Central memory CD8-positive, alpha-beta T cell (primary cell): ENCODE results near the gene IFT88.

Experiments
- ATAC-seq: fragments of 150-1000 bp; cut with Tn5 transposase; replicated peaks from 2 replicates; pipeline ENCODE4 v1.10.0; 2022; ENCODE audit warnings: mild to moderate bottlenecking, moderate FRiP score, moderate number of reproducible peaks; ENCODE audit not compliant: poor library complexity, severe bottlenecking; ENCODE audit errors: extremely low read depth
- DNase-seq, 2 donors: peaks; one replicate each; pipeline ENCODE4 v3.0.0; 2021; ENCODE audit warnings: low spot score in 2 of 2
- H3K27ac Mint-ChIP-seq: one replicate; pipeline ENCODE4 v1.8.0; 2022; ENCODE audit warnings: low read depth, mild to moderate bottlenecking, moderate library complexity, mixed read lengths
- H3K27me3 Mint-ChIP-seq: one replicate; pipeline ENCODE4 v1.8.0; 2022; ENCODE audit warnings: mixed read lengths
- H3K36me3 Mint-ChIP-seq: one replicate; pipeline ENCODE4 v1.8.0; 2022; ENCODE audit warnings: mild to moderate bottlenecking, moderate library complexity, mixed read lengths; ENCODE audit not compliant: insufficient read depth
- H3K4me1 Mint-ChIP-seq: one replicate; pipeline ENCODE4 v1.8.0; 2022; ENCODE audit warnings: mixed read lengths
- H3K4me3 Mint-ChIP-seq: one replicate; pipeline ENCODE4 v1.8.0; 2022; ENCODE audit warnings: mild to moderate bottlenecking, moderate library complexity, mixed read lengths
- H3K9me3 Mint-ChIP-seq: one replicate; pipeline ENCODE4 v1.8.0; 2022; ENCODE audit warnings: mixed read lengths

Gene IFT88

DNA sequence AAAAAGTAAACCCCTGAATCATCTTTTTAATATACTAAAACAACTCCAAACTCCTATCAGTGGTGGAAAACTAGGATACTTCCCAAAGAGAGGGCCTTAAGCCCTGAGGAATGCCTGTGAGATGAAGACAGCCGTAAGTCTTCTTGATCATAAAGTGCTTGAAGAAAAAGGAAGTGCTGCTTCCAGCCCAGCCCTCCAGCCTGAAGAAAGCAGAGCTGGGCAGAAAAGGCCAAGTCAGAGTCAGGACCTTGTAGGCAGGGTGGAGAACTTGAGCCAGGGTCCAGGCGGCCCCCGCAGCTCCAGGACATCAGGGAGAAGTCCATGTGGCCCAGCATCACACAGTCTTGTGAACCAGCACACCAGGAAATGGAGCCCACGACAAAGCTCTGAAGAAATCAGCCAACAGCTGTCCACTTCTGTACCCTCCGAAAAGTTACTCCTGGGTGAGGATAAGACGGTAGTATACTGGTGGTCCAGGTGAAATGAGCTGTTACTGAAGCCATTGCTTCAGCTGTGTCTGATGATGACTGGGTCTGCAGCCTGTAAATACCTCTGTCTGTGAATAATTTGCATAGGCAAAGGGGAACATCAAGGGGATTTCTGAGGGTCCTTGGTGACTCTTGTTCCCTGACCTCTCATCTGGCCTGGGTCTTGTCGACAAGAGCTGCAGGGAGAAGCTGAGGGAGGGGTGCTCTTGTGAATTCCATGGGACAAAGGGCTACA is 22.6 kb upstream of the IFT88 start:
- no peak overlapping the region for H3K27ac Mint-ChIP-seq
- no peak for ATAC-seq
- H3K36me3 Mint-ChIP-seq = no peaks in the 10 kb centered on the region
- H3K4me1 Mint-ChIP-seq = peaks cover 6% of the 10 kb centered on the region
- no peaks in the 10 kb centered on the region for H3K9me3 Mint-ChIP-seq
- H3K27me3 Mint-ChIP-seq = no peaks in the 10 kb centered on the region
- DNase-seq = no peak
- no peak overlapping the region for H3K4me3 Mint-ChIP-seq

DNA sequence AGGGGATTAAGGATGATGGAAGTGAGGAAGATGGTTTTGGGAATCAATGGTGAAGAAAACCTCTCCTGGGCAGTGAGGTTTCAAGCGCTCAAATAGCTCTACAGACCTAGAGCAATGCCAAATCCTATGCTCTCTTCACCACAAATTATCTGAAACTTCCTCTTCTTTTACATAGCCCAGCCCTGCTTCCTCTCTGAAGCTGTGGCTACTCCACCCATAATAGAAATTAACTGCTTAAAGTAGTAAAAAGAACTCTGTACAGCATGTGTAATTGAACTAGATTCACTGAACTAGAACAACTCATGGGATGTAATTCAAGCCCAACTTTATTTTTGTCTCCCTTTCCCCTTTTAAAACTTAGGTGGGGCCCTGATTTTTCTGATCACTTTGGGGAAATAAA is 20.4 kb upstream of the IFT88 start:
- DNase-seq (no peak), ATAC-seq (no peak)
- Mint-ChIP-seq H3K27ac (no peak overlapping the region), H3K4me1 (peaks cover 6% of the 10 kb centered on the region), H3K9me3 (no peaks in the 10 kb centered on the region), H3K36me3 (no peaks in the 10 kb centered on the region), H3K4me3 (no peak overlapping the region), H3K27me3 (no peaks in the 10 kb centered on the region)

DNA sequence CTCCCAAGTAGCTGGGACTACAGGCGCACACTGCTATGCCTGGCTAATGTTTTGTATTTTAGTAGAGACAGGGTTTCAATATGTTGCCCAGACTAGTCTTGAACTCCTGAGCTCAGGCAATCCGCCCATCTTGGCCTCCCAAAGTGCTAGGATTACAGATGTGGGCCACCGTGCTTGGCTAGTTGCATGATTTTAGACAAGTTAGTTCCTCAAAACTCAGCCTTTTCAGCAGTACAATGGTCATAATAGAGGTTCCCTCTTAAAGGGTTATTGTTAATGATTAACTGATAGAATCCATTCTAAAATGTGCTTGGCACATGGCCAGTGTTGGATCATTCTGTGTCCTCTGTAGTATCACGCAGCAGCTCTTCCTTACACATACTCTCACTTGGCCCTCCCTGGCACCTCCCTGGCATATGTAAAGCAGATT is 19.5 kb upstream of the IFT88 start:
- H3K36me3 Mint-ChIP-seq = no peaks in the 10 kb centered on the region
- no peak overlapping the region for H3K27ac Mint-ChIP-seq
- no peak for DNase-seq
- no peak for ATAC-seq
- no peaks in the 10 kb centered on the region for H3K9me3 Mint-ChIP-seq
- H3K4me3 Mint-ChIP-seq = no peak overlapping the region
- H3K4me1 Mint-ChIP-seq = peaks cover 6% of the 10 kb centered on the region
- H3K27me3 Mint-ChIP-seq = no peaks in the 10 kb centered on the region

DNA sequence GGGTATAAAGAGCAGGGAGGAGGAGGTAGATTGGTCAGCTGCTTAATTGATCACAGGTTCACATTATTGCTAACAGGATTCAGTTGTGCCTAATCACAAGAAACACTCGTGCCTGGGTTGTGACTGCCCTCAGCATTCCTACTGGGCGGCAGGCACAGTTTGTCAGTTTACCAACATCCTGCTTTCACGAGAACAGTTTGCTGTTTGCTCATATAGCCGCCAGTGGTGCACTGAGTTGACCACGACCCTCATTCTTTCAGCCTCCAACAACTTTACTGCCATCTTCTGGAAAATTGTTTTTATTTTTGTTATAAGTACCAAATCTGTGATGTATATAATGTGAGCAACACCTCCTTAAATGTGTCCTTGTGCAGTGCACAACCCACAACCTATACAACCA is 16.2 kb upstream of the IFT88 start:
- H3K4me3 Mint-ChIP-seq = no peak overlapping the region
- DNase-seq (no peak), ATAC-seq (no peak)
- H3K36me3 Mint-ChIP-seq = no peaks in the 10 kb centered on the region
- no peaks in the 10 kb centered on the region for H3K27me3 Mint-ChIP-seq
- no peaks in the 10 kb centered on the region for H3K9me3 Mint-ChIP-seq
- no peak overlapping the region for H3K27ac Mint-ChIP-seq
- H3K4me1 Mint-ChIP-seq = peaks cover 6% of the 10 kb centered on the region

DNA sequence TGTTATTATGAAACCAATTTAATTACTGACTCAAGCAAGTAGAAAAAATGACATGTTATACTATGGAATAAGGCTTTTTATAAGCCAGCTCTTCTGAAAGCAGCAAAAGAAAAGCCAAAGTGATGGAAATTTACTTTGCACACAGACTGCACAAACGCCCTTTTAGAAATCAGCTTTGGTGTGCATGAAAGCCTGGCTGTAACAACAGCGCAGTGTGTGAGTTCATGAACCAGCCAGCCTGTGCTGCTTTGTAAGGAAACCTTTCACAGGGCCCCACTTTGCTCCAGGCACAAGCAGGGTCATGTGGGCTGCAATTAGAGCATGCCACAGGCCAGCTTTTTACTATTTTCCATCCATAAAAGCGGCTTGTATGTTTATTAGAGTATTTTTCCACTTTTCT is 13.6 kb upstream of the IFT88 start:
- Mint-ChIP-seq H3K36me3 (no peaks in the 10 kb centered on the region), H3K27ac (no peak overlapping the region), H3K4me3 (no peak overlapping the region), H3K4me1 (no peaks in the 10 kb centered on the region), H3K9me3 (no peaks in the 10 kb centered on the region), H3K27me3 (no peaks in the 10 kb centered on the region)
- DNase-seq (no peak), ATAC-seq (no peak)

DNA sequence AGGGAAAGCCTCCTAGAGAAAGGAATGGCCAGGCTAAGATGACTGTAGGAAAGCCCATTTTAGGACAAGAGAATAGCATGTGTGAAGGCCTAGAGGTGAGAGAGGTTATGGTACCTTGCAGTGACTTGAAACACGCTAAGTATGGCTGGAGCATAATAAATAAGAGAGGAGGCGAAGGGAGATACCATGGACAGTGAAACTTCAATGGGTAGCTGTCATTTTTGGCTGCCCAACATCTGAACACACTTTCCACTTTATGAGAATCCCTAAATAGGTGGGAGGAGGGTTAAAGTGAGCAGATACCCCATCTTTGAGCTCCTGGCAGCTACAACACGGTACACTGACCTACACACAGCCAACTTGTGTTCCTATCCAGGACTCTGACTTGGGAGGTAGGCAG is 8.0 kb upstream of the IFT88 start:
- no peak overlapping the region for H3K4me3 Mint-ChIP-seq
- H3K4me1 Mint-ChIP-seq = no peaks in the 10 kb centered on the region
- no peaks in the 10 kb centered on the region for H3K9me3 Mint-ChIP-seq
- DNase-seq = no peak
- no peaks in the 10 kb centered on the region for H3K36me3 Mint-ChIP-seq
- H3K27me3 Mint-ChIP-seq = no peaks in the 10 kb centered on the region
- no peak for ATAC-seq
- no peak overlapping the region for H3K27ac Mint-ChIP-seq

DNA sequence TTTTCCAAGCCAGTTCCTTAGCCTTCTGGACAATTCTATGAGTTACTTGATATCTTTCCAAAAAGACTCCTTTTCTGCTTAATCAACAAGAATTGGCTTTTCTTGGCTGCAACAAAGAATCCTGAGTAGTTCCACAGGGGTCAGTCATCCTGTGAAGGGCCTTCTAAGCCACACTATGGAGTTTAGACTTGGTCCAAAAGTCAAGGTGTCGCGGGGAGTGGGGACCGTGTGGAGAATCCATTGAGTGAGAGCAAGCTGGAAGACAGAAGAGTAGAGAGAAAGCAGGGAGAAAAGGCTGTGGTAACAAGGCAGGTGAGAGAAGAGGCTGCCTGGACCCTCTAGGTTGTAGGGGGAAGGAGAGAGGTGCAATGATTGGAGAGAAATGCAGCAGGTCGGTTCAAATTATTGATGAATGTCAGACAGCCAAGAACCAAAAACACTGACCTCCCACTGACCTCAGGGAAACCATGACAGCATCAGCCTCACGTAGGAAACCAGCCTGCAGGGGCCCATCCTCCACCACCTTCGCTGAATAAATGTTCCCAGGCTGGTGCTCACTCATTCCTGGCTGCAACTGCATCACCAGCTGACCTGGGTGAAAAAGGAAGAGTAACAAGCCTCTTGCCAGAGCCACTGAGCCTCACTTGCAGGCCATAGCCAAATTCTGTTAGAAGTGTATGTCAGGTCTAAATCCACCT is 7.1 kb upstream of the IFT88 start:
- DNase-seq (no peak), ATAC-seq (no peak)
- H3K4me3 Mint-ChIP-seq = no peak overlapping the region
- H3K27ac Mint-ChIP-seq = no peak overlapping the region
- H3K4me1 Mint-ChIP-seq = no peaks in the 10 kb centered on the region
- H3K27me3 Mint-ChIP-seq = no peaks in the 10 kb centered on the region
- H3K9me3 Mint-ChIP-seq = no peaks in the 10 kb centered on the region
- H3K36me3 Mint-ChIP-seq = no peaks in the 10 kb centered on the region

DNA sequence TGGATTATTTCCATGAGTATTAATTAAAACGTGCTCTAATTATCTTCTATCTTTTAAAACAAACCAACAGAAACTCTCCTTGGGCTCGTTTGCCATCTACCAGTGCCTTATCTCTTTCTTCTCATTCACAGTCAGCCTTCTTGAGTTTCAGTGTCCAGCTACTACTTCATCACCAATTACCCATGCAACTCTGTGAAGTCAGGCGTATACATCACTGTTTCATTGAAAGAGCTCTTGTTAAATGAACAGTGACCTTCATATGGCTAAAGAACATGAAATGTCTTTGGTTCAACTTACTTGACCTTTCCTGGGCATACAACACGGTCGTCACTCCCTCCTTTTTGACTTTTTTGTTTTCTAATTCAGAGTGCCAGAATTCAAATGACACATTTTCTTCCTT is 5.2 kb upstream of the IFT88 start:
- Mint-ChIP-seq H3K9me3 (no peaks in the 10 kb centered on the region), H3K4me3 (no peak overlapping the region), H3K27ac (no peak overlapping the region), H3K36me3 (peaks cover 1% of the 10 kb centered on the region), H3K4me1 (no peaks in the 10 kb centered on the region), H3K27me3 (no peaks in the 10 kb centered on the region)
- ATAC-seq = no peak
- no peak for DNase-seq

DNA sequence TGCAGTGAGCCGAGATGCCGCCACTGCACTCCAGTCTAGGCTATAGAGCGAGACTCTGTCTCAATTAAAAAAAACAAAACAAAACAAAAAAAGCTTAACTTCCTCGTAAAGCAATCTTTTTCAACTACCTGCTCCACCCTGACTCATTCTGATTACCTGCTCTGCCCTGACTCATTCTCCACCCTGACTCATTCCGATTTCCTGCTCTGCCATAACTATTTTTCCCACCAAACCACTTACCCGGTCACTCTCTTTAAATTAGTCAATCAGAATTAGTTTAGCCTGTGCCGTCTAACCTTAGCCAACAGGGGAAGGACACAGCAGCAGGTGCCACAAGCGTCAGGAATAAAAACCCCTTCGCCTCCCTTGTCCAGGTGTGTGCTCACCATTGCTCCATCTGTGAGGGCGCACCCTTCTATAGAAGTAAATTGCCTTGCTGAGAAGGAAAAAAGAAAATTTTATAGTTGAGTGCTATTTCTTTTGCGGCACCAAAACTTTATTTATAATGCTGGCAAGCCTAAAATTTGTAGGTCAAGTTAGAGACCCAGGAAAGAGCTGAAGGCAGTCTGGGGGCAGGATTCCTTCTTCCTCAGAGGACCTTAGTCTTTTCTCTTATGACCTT is 1.7 kb upstream of the IFT88 start:
- ATAC-seq (no peak), DNase-seq (no peak)
- Mint-ChIP-seq H3K36me3 (peaks cover 1% of the 10 kb centered on the region), H3K9me3 (no peaks in the 10 kb centered on the region), H3K27me3 (no peaks in the 10 kb centered on the region), H3K27ac (no peak overlapping the region), H3K4me3 (no peak overlapping the region), H3K4me1 (peaks cover 7% of the 10 kb centered on the region)

DNA sequence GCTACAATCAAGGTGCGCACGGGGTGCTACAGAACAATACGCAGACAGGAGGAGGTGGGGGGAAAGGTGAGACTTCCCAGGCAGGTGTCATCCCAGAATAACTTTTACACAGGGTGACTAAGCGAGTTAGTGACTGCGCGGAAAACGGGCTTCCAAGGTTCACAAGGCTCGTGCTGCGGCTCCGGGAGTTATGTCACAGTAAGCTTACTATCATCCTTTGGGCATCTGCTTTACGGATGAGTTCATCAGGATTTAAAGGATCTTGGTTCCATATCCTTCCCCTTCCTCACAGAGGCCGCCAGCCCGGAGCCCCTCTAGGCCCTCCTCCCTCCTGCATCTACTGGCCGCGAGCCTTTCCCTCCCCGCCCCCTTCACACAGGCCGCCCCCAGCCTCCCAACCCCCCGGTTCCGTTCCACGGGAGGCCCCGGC is 474 bp upstream of the IFT88 start:
- peaks cover 7% of the 10 kb centered on the region for H3K4me1 Mint-ChIP-seq
- H3K4me3 Mint-ChIP-seq = peak overlapping the region; percentile 93
- no peaks in the 10 kb centered on the region for H3K27me3 Mint-ChIP-seq
- H3K27ac Mint-ChIP-seq = peak overlapping the region; percentile 91
- DNase-seq = no peak
- no peaks in the 10 kb centered on the region for H3K9me3 Mint-ChIP-seq
- ATAC-seq = peak; percentile 52
- H3K36me3 Mint-ChIP-seq = peaks cover 1% of the 10 kb centered on the region

DNA sequence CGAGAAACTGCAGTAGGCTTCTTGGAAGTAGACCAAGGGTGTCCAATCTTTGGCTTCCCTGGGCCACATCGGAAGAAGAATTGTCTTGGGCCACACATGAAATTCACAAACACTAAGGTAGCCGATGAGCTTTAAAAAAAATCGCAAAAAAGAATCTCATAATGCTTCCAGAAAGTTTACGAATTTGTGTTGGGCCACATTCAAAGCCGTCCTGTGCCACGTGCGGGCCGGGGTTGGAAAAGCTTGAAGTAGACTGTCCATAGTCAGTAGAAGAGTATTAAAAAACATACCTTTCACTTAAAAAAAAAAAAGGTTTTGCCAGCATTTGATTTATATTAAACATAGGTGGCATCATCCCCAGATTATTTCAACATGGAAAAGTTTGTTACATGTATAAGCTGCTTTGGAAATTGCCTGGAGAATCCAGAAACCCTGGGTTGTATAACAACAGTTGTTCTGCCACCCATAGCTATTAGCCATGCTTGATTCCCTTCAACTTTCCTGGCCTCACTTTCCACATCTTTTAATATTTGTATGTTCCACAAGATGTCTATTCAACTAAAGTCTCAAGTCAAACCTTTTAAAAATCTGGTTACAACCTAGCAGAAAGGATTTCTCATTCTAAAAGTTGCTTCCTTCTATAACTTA is 1.0 kb downstream of the IFT88 start:
- Mint-ChIP-seq H3K27ac (peak overlapping the region; percentile 91), H3K4me3 (peak overlapping the region; percentile 93), H3K4me1 (peaks cover 7% of the 10 kb centered on the region), H3K27me3 (no peaks in the 10 kb centered on the region), H3K36me3 (peaks cover 1% of the 10 kb centered on the region), H3K9me3 (no peaks in the 10 kb centered on the region)
- ATAC-seq = no peak
- DNase-seq = no peak

DNA sequence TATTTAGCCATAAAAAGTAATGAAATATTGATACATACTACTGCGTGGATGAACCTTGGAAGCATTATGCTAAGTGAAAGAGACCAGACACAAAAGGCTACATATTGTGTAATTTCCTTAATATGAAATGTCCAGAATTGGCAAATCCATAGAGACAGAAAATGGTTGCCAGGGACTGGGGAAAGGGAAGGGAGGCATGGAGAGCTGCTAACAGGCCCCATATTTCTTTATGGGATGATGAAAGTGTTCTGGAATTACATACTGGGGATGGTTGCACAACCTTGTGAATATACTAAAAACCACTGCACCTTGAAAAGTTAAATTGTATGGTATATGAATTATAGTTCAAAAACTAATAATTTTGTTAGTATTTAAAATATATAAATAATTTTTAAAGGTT is 3.6 kb downstream of the IFT88 start:
- DNase-seq (no peak), ATAC-seq (no peak)
- Mint-ChIP-seq H3K4me3 (no peak overlapping the region), H3K4me1 (peaks cover 7% of the 10 kb centered on the region), H3K36me3 (peaks cover 1% of the 10 kb centered on the region), H3K9me3 (no peaks in the 10 kb centered on the region), H3K27me3 (no peaks in the 10 kb centered on the region), H3K27ac (no peak overlapping the region)
